Measurements from ENCODE around the gene DBR1.

Gene DBR1

GRCh38 chr3:138118612-138119422 is 55.9 kb downstream of the DBR1 start:
- peak; percentile 33 for DNase-seq

- no peak for DNase-seq
These were observed 59.4 kb downstream of the DBR1 start, which contains the start of gene DZIP1L for GRCh38 chr3:138114988-138115971. TSS of gene DZIP1L (minus strand) at chr3:138115608. CDS start at chr3:138103971, 11,637 bp downstream.

DNA sequence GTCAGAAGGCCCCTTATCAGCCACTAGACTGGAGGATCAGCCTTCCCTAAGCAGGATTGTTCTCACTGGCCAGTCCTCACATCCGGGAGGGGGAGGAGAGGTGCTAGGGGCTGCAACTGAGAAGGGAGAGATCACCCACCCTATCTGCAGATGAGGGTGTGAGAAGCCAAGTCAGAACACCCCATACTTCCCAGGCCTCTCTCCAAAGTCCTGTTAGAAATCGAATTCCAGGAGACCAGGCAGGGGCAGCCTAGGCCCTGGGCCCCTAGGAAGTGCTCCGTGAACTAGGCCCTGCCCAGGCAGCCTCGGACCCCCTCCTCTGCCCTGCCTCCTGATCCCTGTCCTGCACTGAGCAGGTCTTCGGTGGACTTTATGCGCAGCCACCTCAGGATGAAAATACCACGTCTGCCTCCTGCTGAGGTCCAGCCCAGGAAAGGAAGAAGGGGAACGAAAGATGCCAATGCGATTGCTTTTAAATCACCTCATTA is 60.2 kb downstream of the DBR1 start:
- DNase-seq: no peak

DNA sequence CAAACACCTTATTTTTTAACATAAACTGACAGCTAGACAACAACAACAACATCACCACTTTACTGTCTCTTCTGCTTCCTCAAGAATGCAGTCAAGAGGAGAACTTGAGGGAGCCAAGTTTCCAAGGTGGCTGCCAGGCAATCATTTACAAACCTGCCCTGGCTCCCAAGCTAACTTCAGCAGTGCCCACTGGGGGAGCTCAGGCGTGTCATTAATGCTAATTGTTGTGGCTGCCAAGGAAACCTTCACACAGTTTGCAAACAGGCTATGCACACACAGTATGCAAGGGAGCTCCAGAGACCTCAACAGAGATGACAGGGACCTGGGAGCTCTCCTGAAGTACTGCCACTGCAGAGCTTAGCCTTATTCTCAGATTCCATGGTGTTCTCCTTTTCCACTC is 61.4 kb downstream of the DBR1 start:
- no peak for DNase-seq

- DNase-seq: no peak
These were observed 62.4 kb downstream of the DBR1 start for GRCh38 chr3:138112362-138112761.
